SIG-M5 treated with dmso at 0.1 percent for 504 hours (cell line): Measurements from ENCODE around the gene A3GALT2.

Experiments used
- DNase-seq: peaks from one replicate; lab custom pipeline; 2025; ENCODE audit not compliant: unreplicated experiment; lab: John Stamatoyannopoulos, UW

Gene A3GALT2

GRCh38 chr1:33332881-33333280 is 12.0 kb upstream of the A3GALT2 start:
- no peak for DNase-seq

- DNase-seq = no peak
These were observed 11.5 kb upstream of the A3GALT2 start for GRCh38 chr1:33332357-33332789.

GRCh38 chr1:33331444-33332356 is 10.8 kb upstream of the A3GALT2 start:
- DNase-seq = no peak

- no peak for DNase-seq
These were observed 10.0 kb upstream of the A3GALT2 start for GRCh38 chr1:33330906-33331305.

- no peak for DNase-seq
These were observed 9.5 kb upstream of the A3GALT2 start for GRCh38 chr1:33330361-33330890.

GRCh38 chr1:33329600-33330305 is 8.9 kb upstream of the A3GALT2 start:
- no peak for DNase-seq

- no peak for DNase-seq
These were observed 7.9 kb upstream of the A3GALT2 start for GRCh38 chr1:33328817-33329216.

- peak; percentile 8 for DNase-seq
These were observed 6.9 kb upstream of the A3GALT2 start for GRCh38 chr1:33327587-33328325.

- DNase-seq = peak; percentile 53
These were observed 5.9 kb upstream of the A3GALT2 start for GRCh38 chr1:33326785-33327184.

GRCh38 chr1:33324677-33325575 is 4.0 kb upstream of the A3GALT2 start:
- no peak for DNase-seq

GRCh38 chr1:33323663-33324477 is 3.0 kb upstream of the A3GALT2 start:
- no peak for DNase-seq

GRCh38 chr1:33322870-33323585 is 2.1 kb upstream of the A3GALT2 start:
- DNase-seq = no peak

- no peak for DNase-seq
These were observed 1.2 kb upstream of the A3GALT2 start for GRCh38 chr1:33322109-33322508.

GRCh38 chr1:33321178-33321577 is 280 bp upstream of the A3GALT2 start:
- no peak for DNase-seq

GRCh38 chr1:33319949-33320618 is 814 bp downstream of the A3GALT2 start:
- no peak for DNase-seq

GRCh38 chr1:33319186-33319948 is 1.5 kb downstream of the A3GALT2 start:
- DNase-seq = no peak

- DNase-seq = no peak
These were observed 3.0 kb downstream of the A3GALT2 start for GRCh38 chr1:33317946-33318345.
